HG02678 (cell line): ENCODE data around the gene TBX21.
"Not testable (repeated sequence)": the region's sequence is repeated elsewhere in the genome, so short reads cannot be mapped to it uniquely, and the experiment has no call there.

Source experiments
- ATAC-seq: cut with Tn5 transposase; IDR thresholded peaks from one replicate; pipeline ENCODE4 v1.9.1; 2021; ENCODE audit warnings: mild to moderate bottlenecking, moderate library complexity; ENCODE audit not compliant: unreplicated experiment

TBX21 gene

DNA sequence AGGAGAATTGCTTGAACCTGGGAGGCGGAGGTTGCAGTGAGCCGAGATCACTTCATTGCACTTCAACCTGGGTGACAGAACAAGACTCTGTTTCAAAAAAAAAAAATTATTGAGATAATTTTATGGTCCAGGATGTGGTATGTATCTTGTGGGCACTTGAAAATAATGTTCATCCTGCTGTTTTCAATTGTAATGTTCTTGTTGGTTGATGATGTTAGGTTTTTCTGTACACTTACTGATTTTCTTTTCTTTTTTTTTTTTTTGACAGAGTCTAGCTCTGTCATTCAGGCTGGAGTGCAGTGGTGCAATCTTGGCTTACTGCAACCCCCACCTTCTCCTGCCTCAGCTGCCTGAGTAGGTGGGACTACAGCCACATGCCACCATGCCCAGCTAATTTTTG, 29.7 kb downstream of the TBX21 start:
- ATAC-seq: no peak

DNA sequence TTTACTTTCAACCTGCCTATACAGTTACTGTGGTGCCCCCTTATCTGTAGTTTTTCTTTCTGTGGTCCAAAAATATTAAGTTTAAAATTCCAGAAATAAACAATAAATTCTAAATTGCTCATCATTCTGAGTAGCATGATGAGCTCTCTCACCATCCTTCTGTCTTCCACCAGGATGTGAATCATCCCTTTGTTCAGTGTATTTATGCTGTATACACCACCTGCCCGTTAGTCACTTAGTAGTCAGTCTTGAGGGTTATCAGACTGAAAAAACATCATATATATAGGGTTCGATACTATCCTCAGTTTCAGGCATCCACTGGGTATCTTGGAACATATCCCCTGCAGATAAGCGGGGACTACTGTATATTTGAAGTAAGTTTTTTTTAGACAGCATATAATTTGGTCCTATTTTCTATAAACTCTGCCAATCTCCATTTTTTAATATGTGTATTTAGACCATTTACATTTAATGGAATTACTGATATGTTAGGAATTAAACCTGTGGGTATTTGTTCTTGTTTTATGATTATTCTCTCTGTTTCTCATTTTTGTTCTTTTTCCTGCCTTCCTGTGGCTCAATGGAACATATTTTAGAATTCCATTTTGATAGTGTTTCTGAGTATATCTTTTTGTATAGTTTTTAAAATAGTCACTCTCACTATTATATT, 31.0 kb downstream of the TBX21 start:
- ATAC-seq: no peak

DNA sequence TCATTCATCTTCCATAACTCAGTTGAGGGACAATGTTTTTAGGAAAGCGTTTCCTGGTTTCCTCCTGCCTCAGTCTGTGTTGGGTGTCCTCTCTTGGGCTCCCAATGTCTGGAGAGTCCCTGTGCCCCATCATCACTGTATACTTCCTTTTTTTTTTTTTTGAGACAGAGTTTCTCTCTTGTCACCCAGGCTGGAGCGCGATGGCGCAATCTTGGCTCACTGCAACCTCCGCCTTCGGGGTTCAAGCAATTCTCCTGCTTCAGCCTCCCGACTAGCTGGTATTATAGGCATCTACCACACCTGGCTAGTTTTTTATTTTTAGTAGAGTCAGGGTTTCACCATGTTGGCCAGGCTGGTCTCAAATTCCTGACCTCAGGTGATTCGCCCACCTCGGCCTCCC, 40.6 kb downstream of the TBX21 start:
- ATAC-seq: not testable (repeated sequence)

DNA sequence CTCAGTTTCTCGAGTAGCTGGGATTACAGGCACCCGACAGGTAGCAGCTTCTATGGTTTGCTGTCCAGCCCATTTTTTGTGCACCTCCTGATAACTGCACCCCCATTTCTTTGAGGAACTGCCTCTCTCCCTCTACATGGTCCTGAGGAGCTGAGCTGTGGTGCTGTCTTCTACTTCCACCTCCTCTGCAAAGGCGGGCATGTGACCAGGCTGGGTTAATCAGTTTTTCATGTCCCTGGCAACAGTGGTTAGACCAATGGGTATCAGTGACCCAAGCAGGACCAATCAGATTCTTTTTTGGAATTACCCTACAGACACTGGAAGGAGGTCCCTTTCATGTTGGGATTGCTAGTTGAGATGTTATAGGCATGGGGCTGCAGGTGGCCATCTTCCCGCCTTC, 41.3 kb downstream of the TBX21 start:
- ATAC-seq: no peak

DNA sequence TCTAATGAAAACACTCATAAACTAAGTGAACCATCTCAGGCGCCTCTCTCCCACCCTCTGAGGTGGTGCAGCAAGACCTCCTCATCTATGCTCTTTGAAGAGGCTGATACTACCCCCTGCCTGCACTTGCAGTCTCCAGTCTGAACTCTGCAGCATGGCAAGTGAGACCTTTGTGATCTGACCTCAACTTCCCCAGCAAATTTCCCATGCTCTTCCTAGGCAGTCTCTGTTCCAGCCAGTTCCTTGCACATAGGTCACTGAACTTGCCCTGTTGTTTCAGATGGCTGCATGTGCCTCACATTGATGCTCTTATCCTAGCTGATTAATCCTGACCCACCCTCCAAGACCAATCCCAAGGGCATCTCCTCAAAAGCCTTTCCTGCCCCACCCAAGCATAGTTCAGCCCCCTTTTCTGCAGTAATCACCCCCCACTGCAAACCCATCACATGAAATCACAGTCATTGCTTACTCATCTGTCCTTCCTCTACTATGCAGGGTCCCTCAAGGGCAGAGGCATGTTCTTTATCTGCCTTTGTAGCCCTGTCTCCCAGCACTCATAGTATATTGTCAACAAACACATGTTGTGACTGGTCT, 42.0 kb downstream of the TBX21 start:
- no peak for ATAC-seq

DNA sequence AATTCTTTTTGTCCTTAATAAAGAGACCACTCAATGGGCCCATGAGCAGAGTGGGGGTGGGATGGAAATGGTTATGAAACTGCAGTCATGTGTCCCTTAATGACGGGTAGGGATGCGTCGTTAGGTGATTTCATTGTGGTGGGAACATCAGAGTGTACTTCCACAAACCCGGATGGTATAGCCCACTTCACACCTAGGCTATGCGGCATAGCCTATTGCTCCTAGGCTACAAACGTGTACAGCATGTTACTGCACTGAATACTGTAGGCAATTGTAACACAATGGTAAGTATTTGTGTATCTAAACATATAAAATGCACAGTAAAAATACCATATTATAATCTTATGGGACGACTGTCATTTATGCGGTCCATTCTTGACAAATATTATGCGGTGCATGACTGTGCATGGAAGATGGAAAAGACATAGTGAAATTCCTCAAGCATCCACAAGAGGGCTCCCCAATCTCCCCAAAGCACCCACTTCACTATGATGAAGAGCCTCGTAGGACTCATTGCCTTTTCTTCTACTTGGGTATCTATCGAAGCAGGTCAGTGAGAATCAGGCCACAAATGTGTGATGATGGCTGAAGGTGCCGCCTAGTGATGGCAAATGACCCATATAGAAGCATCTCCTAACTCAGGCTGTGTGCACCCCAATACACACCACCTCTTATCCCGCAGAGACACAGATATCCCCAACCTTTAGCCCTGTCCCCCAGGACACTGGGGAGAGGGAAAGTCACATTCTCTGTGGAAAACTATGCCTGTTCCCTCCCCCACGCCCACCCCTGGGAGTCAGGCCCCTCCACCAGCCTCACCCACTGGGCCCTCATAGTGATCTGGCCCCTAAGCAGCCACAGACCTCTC, 43.5 kb downstream of the TBX21 start:
- ATAC-seq: no peak

DNA sequence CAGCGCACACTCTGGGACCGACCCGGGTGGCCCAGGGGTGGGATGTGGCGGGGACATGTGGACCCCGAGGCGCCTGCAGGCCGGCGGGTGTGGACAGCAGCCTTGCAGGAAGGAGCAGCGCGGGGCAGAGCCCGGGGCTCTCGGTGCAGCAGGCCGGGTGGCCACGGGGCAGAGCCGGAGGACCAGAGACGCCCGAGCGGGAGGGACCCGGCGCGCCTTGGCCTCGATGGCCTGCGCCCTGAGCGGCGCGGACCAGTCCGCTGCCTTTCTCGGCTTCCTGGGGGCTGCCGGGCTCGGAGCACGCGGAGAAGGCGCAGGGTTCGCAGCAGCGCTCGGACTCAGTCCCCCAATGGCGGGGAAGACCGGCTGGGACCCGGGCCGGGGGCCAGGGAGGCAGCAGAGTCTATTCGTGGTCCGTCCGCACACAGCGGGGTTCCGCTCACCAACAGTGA, 45.2 kb downstream of the TBX21 start:
- no peak for ATAC-seq

DNA sequence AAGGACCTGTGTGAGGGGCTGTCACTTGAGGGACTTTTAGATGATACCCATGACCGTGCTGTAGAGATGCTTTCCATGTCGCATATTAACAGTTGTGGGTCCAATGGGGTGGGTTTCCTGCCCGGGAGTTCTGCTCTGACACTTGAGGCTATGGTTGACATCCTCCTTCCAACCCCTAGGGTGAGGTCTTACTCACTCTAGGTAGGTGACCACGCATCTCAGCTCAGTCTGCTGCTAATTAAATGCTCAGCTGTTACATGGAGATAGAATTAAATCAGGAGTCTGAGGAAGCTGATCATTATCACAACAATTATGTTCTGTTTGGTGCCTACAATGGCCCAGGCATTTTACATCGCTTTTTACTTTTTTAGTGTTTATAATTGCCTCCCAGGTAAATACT, 48.4 kb downstream of the TBX21 start:
- no peak for ATAC-seq

DNA sequence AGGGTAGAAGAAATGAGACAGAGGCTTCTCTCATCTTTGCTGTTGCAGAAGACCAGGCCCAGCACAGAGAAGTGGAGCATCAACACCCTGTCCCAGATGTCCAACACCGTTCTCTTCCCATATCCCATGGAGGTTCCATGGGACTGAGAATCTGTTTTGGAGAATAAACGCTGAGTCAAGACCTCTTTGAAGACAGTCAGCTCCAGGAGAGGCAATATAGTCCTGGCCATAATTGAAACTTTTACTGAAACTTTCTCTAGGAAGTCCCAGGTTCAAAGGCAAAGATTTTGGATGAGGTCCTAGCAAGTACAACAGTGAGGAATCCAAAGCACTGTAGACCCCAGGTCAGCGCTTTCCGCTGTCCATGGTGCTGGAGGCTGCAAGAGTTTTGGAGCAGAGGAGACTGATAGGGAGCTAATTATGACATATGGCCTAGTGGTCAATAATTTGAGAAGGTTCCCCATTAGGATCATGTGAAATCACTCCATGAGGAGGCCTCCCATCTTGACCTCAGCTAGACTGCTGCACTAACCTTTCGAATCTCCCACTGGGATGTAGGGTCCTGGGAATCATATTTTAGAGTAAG, 52.6 kb downstream of the TBX21 start:
- no peak for ATAC-seq

DNA sequence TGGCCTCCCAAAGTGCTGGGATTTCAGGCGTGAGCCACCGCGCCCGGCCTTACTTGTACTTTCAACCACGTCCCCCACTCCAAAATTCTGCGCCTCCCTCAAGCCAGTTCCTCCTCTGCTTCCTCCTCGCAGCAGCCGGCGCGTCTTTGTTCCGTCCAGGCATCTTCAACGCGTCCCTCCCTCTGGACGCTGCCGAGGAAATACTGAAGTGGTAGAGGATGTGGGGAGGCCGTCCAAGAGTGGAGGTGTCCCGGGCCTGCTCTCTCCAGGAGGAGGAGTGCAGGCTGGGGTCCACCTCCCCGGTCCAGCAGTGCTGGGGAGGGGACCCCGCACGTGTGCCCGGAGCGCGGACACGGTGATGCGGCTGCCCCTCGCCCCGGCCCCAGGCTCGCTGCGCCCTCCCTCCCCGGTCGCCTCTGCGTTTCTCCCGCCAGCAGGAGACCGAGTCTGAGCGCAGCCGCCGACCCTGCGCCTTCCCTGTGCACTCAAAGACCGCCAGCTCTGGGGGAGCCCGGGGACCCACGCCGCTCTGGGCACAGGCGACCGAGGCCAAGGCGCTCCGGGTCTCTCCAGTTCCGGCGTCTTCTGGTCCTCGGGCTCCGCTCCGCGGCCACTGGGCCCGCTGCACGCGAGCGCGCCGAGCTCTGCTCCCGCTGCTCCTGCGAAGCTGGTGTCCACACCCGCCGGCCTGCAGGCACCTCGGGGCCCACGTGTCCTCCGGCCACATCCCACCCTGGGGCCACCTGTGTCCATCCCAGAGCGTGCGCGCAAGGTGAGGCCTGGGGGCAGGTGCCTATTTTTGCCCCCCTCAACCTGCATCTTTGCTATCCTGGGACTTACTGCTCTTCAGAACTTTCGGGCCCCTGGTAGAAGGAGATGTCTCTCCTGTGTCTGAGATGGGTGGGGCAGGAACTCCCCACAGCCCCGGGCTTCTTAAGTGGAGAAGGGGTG, 56.9 kb downstream of the TBX21 start:
- ATAC-seq: no peak

DNA sequence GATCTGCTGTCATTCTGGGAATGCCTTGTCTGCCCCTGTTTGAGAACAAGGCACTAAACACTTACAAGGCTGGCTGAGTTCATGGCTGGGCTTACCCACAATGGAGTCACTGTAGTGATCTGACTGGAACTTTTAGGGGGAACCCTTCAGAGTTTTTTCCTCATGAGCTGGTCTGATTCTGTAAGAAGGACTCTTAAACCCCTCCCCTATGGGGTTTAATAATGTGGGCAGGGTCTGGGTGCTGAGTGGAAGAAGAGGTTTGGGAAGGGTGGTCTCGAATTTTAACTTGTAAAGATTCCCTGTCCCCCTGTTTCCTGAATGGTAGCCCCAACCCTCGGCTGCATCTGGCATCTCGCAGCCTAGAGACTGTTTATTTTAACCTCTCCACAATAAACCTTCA, 58.0 kb downstream of the TBX21 start:
- ATAC-seq: no peak

DNA sequence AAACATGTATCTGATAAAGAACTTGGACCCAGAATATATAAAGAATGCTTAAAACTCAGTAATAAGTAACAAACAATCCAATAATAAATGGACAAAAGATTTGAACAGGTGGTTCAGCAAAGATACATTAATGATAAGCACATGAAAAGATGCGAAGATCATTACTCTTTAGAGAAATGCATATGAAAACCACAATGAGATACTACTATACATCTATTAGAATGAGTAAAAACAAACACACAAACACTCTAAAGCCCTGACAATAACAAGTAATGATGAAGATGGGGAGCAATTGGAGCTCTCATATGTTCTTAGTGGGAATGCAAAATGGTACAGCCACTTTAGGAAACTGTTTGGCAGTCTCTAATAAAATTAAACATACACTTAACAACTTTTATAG, 59.4 kb downstream of the TBX21 start:
- no peak for ATAC-seq

DNA sequence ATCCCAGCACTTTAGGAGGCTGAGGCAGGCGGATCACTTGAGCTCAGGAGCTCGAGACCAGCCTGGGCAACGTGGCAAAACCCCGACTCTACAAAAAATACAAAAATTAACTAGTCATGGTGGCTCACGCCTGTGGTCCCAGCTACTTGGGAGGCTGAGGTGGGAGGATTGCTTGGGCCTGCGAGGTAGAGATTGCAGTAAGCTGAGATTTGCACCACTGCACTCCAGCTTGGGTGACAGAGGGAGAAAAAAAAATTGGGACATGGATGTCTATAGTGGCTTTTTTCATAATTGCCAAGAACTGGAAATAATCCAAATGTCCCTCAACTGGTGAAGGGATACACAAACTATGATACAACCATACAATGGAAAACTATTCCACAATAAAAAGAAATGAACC, 59.9 kb downstream of the TBX21 start:
- no peak for ATAC-seq
